Cardiac muscle cell (in vitro differentiated cells and primary cell): ENCODE measurements around the gene ALDH1L1. TPM values are rescaled to one million over a fixed set of nuclear protein-coding genes. Genes with fewer than 3 reads are reported as not detected.

Experiments used
- DNase-seq, 2 donors: peaks; one replicate each; pipeline versions ENCODE4 v3.0.0 to v3.0.0-alpha.2; 2010 to 2017; ENCODE audit warnings: low read depth in 1 of 2, low spot score in 1 of 2
- H3K27ac ChIP-seq: fragments of 200-600 bp; sonication (generic); 2 replicates; pipeline ENCODE4 v1.5.1; 2016
- H3K27me3 ChIP-seq: fragments of 200-600 bp; sonication (generic); 2 replicates; pipeline ENCODE4 v1.6.0; 2016; ENCODE audit warnings: control low read depth
- H3K36me3 ChIP-seq: fragments of 200-600 bp; sonication (generic); 2 replicates; pipeline ENCODE4 v1.5.1; 2016; ENCODE audit warnings: control low read depth
- H3K4me1 ChIP-seq: fragments of 200-600 bp; sonication (generic); 2 replicates; pipeline ENCODE4 v1.8.1; 2017; ENCODE audit warnings: low read depth, mild to moderate bottlenecking, mixed run types
- H3K4me3 ChIP-seq: fragments of 200-600 bp; sonication (generic); 2 replicates; pipeline ENCODE4 v1.5.1; 2016; ENCODE audit warnings: mild to moderate bottlenecking
- H3K9me3 ChIP-seq: fragments of 200-600 bp; sonication (generic); 2 replicates; pipeline ENCODE4 v1.5.1; 2017; ENCODE audit warnings: low read depth, mild to moderate bottlenecking, control low read depth
- polyA plus RNA-seq: library from polyadenylated mRNA; unstranded; fragments of >200 nt; fragmentation: Nextera tagmentation; extraction: Ambion mirVana; gene quantifications from 2 replicates; pipeline ENCODE4 v1.2.1, GENCODE V29; 2016
- total RNA-seq: library from RNA; depleted of rRNA; stranded (reverse); fragments of >200 nt; gene quantifications from 2 replicates; pipeline ENCODE4 v1.2.3, GENCODE V29; 2016
- TF ChIP-seq, protein P1 (sequence below): IDR thresholded peaks from 2 replicates; pipeline ENCODE4 v1.5.1; 2012; ENCODE audit warnings: low read depth, mild to moderate bottlenecking, low read length

The ALDH1L1 gene
- total and polyA plus RNA-seq, 2 experiments from 2014 or later, result 0.98 to 2.6 TPM

DNA sequence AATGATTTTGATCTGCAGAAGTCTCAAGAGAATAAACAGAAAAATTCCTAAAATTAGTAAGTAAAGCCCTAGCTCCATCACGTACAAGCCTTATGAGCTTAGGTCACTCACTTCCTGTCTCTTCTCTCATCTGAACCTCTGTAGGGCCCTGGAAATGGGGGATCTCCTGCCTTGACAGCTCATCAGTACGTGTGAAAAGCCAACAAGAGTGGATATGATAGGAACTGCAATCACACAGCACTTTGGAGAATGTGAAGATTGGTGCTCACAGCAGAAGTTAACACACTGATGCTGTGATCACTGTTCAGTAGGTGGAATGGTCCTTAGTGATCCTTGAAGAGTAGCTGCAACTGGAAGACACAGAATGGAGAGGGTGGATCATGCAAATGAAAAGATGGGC is 27.8 kb upstream of the ALDH1L1 start:
- H3K27me3 ChIP-seq, result no peaks in the 10 kb centered on the region
- H3K4me3 ChIP-seq, result no peak overlapping the region
- H3K27ac ChIP-seq, result no peak overlapping the region
- no peaks in the 10 kb centered on the region for H3K4me1 ChIP-seq
- no peaks in the 10 kb centered on the region for H3K9me3 ChIP-seq
- no peaks in the 10 kb centered on the region for H3K36me3 ChIP-seq
- no peak for DNase-seq
- TF ChIP-seq, protein P1, sequence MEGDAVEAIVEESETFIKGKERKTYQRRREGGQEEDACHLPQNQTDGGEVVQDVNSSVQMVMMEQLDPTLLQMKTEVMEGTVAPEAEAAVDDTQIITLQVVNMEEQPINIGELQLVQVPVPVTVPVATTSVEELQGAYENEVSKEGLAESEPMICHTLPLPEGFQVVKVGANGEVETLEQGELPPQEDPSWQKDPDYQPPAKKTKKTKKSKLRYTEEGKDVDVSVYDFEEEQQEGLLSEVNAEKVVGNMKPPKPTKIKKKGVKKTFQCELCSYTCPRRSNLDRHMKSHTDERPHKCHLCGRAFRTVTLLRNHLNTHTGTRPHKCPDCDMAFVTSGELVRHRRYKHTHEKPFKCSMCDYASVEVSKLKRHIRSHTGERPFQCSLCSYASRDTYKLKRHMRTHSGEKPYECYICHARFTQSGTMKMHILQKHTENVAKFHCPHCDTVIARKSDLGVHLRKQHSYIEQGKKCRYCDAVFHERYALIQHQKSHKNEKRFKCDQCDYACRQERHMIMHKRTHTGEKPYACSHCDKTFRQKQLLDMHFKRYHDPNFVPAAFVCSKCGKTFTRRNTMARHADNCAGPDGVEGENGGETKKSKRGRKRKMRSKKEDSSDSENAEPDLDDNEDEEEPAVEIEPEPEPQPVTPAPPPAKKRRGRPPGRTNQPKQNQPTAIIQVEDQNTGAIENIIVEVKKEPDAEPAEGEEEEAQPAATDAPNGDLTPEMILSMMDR, result no peak

DNA sequence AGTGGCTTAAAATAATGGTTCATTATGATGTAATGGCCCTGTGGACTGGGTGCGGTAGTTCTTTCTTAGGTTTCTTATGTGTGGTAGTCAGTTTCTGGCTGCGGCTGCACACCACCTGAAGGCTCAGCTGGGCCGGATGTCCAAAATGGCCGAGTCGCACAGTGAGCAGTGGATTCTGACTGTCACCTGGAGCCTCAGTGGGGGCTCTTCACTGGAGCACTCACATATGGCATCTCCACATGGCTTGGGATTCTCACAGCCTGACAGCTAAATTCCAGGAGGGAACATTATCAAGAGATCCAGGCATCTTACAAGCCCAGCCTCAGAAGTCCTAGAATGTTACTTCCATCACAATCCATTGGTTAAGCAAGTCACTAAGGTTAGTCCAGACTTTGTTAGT is 26.8 kb upstream of the ALDH1L1 start:
- H3K36me3 ChIP-seq, result no peaks in the 10 kb centered on the region
- TF ChIP-seq, protein P1, result no peak
- no peak for DNase-seq
- H3K9me3 ChIP-seq, result no peaks in the 10 kb centered on the region
- no peak overlapping the region for H3K4me3 ChIP-seq
- H3K4me1 ChIP-seq, result no peaks in the 10 kb centered on the region
- no peaks in the 10 kb centered on the region for H3K27me3 ChIP-seq
- no peak overlapping the region for H3K27ac ChIP-seq

DNA sequence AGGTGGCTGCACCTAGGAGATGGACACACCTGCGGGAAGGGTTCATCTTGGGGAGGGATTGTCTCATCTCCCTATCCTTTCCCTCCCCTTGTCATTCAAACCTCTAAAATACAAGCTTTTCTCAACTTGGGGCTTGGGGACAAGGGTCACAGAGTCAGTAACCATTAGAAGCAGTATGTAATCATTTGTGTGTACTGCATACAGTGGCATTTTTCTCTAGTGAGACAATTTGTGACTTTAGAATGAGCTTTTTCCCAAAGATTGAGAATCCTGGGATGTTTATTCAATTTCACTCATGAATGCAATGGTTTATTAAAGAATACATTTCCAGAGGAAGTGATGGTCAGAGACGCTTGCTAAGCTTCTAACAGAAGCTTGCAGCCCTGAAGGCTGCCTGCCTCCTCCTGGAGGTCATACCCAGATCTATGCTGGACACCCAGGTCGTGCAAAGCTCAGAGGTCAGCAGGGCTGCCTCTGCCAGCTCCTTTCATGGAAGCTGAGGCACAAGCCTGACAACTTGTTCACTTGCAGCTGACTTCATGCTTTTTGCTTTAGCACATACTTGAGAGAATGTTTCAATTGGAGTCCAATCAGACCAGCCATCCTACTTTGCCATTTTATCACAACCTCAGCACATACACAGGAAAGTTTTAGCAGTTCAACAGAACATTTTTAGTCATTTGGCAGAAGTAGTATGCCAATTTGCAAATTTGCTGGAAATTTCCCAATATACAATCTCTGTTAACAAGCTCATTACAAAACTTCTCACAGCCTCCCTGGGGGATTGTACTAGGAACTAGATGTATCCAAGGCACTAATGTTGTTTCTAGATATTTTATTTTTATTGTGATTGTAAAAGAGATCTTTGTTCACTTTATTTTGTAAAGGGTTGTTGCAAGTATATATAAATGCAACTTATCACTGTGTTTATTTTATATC is 25.6 kb upstream of the ALDH1L1 start:
- TF ChIP-seq, protein P1, result no peak
- Histone ChIP-seq H3K4me3 (no peak overlapping the region), H3K9me3 (no peaks in the 10 kb centered on the region), H3K27ac (no peak overlapping the region), H3K27me3 (no peaks in the 10 kb centered on the region), H3K4me1 (no peaks in the 10 kb centered on the region), H3K36me3 (no peaks in the 10 kb centered on the region)
- peak in 1 of 2 donors; percentile 79 for DNase-seq

DNA sequence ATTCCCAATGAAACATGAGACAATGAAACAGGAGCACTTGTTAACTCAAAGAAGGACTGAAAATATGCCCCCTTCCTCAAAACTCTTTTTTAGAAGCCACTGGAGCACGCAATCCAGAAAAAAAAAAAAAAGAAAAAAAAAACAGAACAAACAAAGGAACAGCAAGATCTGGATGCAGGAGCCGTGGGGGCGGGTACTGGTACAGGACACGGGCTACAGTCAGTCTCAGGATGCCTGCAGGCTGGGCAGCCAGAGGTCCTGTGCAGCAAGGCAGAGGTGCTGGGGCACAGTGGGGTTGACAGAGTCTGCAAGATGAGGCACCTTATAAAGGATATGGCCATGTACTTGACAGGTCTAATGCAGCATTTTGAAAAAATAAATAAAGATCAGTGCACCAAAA is 22.3 kb upstream of the ALDH1L1 start:
- Histone ChIP-seq H3K27me3 (no peaks in the 10 kb centered on the region), H3K9me3 (no peaks in the 10 kb centered on the region), H3K36me3 (no peaks in the 10 kb centered on the region), H3K4me3 (no peak overlapping the region), H3K27ac (no peak overlapping the region), H3K4me1 (no peaks in the 10 kb centered on the region)
- TF ChIP-seq, protein P1, result no peak
- no peak for DNase-seq

DNA sequence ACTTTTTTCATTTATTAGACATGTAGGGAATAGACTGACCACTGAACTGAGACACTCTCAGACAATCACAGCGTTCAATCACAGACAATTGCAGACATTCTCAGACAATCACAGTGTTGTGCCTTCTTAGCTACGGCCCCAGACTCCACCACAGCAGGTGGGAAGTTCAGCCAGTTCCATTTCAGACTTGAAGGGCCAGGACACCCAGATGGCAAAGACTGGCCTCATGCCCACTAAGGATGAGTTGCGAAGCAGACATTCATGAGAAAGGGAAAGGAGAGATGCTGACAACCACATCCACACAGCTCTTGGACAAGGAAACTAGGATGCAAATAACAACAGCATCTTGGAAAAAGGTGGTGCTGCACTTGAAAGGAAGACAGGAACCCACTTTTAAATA is 21.9 kb upstream of the ALDH1L1 start:
- no peak overlapping the region for H3K27ac ChIP-seq
- H3K27me3 ChIP-seq, result no peaks in the 10 kb centered on the region
- no peaks in the 10 kb centered on the region for H3K36me3 ChIP-seq
- H3K9me3 ChIP-seq, result no peaks in the 10 kb centered on the region
- TF ChIP-seq, protein P1, result no peak
- no peak for DNase-seq
- H3K4me1 ChIP-seq, result no peaks in the 10 kb centered on the region
- H3K4me3 ChIP-seq, result no peak overlapping the region
